ENCODE measurements around the gene ATP2C2.

DNA sequence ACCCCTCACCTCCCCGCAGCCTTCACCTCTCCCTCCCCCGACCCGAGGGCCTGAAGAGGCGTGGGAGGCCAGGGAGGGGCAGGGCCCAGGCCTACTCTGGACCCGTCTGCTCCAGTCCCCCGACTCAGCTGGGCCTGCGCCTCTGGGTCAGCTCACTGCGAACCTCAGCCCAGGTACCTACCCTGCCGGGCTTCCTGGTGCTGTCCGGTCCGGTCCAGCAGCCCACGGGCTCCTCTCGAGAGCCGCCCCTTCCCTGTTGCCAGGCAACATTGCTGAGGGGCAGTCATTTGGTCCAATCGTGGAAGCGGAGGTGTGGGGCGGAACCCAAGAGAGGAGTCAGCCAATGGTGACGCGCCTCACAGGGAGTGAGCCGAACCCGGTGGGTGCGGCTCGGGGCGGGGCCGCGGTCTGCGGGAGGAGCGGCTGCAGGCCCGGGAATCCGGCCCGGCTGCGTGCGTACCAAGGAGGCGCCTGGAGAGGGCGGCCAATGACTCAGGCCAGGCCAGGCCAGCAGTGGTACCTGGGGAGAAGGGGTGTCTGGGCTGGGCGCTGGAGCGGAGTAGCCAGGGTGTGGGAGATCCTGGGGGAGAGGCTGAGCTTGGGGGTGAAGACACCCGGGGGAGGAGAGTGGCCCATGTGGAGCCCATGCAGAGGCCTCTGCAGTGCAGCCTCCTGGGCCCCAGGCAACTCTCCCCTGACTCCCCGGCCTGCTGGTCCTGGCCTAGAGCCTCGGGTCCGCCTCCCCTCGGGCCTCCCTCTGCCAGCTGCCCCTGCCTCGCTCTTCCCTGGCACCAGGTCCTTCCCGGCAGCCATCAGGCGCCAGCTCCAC, 136.3 kb downstream of the ATP2C2 start, which contains the start of gene MEAK7:
- TF ChIP-seq, protein P1, sequence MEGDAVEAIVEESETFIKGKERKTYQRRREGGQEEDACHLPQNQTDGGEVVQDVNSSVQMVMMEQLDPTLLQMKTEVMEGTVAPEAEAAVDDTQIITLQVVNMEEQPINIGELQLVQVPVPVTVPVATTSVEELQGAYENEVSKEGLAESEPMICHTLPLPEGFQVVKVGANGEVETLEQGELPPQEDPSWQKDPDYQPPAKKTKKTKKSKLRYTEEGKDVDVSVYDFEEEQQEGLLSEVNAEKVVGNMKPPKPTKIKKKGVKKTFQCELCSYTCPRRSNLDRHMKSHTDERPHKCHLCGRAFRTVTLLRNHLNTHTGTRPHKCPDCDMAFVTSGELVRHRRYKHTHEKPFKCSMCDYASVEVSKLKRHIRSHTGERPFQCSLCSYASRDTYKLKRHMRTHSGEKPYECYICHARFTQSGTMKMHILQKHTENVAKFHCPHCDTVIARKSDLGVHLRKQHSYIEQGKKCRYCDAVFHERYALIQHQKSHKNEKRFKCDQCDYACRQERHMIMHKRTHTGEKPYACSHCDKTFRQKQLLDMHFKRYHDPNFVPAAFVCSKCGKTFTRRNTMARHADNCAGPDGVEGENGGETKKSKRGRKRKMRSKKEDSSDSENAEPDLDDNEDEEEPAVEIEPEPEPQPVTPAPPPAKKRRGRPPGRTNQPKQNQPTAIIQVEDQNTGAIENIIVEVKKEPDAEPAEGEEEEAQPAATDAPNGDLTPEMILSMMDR (conservative IDR thresholded peaks at IDR 0.05; ENCODE audit: low read depth, low read length) = no peak
- no peak for TF ChIP-seq EZH2 (IDR thresholded peaks at IDR 0.05; ENCODE audit: borderline replicate concordance, low read depth, low read length, poor library complexity, severe bottlenecking)
